Measurements from ENCODE around the gene DHX57.

- TF ChIP-seq POLR2A (IDR thresholded peaks at IDR 0.05; ENCODE audit: low read length) (no peak), GATA1 (IDR thresholded peaks at IDR 0.05; ENCODE audit: low read depth, low read length) (no peak)
Measured at GRCh38 chr2:38909872-38910271, 34.1 kb upstream of the DHX57 start.
